ENCODE results near the gene NLRC5.
"Not testable (repeated sequence)": the region's sequence is repeated elsewhere in the genome, so short reads cannot be mapped to it uniquely, and the experiment has no call there.

The NLRC5 gene

GRCh38 chr16:56982695-56983094 lies 6.7 kb upstream of the NLRC5 start:
- DNase-seq: no peak

GRCh38 chr16:56983211-56983751 lies 6.1 kb upstream of the NLRC5 start:
- DNase-seq: no peak

- DNase-seq: no peak
These were observed 4.7 kb upstream of the NLRC5 start for GRCh38 chr16:56984639-56985038.

GRCh38 chr16:56985288-56985961 lies 3.9 kb upstream of the NLRC5 start:
- no peak for DNase-seq

- no peak for DNase-seq
These were observed 3.4 kb upstream of the NLRC5 start for GRCh38 chr16:56985962-56986360.

GRCh38 chr16:56986361-56986760 lies 3.0 kb upstream of the NLRC5 start:
- DNase-seq: no peak

- DNase-seq: not testable (repeated sequence)
These were observed 2.4 kb upstream of the NLRC5 start for GRCh38 chr16:56986908-56987307.

GRCh38 chr16:56987692-56988091 lies 1.7 kb upstream of the NLRC5 start:
- DNase-seq: no peak

GRCh38 chr16:56988161-56988947 lies 1.0 kb upstream of the NLRC5 start:
- DNase-seq: peak; percentile 36

GRCh38 chr16:56989988-56990387 lies 631 bp downstream of the NLRC5 start:
- no peak for DNase-seq

- DNase-seq: peak; percentile 57
These were observed 1.3 kb downstream of the NLRC5 start for GRCh38 chr16:56990407-56991286.

GRCh38 chr16:56992431-56992830 lies 3.1 kb downstream of the NLRC5 start:
- DNase-seq: not testable (repeated sequence)

GRCh38 chr16:56993204-56993603 lies 3.8 kb downstream of the NLRC5 start:
- no peak for DNase-seq

GRCh38 chr16:56994311-56994710 lies 5.0 kb downstream of the NLRC5 start:
- DNase-seq: no peak

- no peak for DNase-seq
These were observed 5.9 kb downstream of the NLRC5 start for GRCh38 chr16:56995136-56995805.

GRCh38 chr16:56997264-56997663 lies 7.9 kb downstream of the NLRC5 start:
- DNase-seq: no peak

- no peak for DNase-seq
These were observed 8.6 kb downstream of the NLRC5 start for GRCh38 chr16:56997931-56998330.

- no peak for DNase-seq
These were observed 9.0 kb downstream of the NLRC5 start for GRCh38 chr16:56998352-56998751.

- DNase-seq: no peak
These were observed 9.5 kb downstream of the NLRC5 start for GRCh38 chr16:56998861-56999260.

- DNase-seq: no peak
These were observed 10.3 kb downstream of the NLRC5 start for GRCh38 chr16:56999409-57000270.

- no peak for DNase-seq
These were observed 11.1 kb downstream of the NLRC5 start for GRCh38 chr16:57000271-57001025.

All from OCI-M1 (cell line).